Measurements from ENCODE around the gene COL5A1. TPM values are rescaled to one million over a fixed set of nuclear protein-coding genes. Genes with fewer than 3 reads are reported as not detected.

COL5A1 gene
- total and polyA plus RNA-seq, 2 donors (not counting 1 experiment from before 2014, with no cell fraction given) = 72.8 to 109 TPM

- Histone ChIP-seq H3K4me3 (replicated peaks in 1 of 4; ENCODE audit: control extremely low read depth in 1 of 4, insufficient read depth in 1 of 4, low read depth in 3 of 4, low read length in 4 of 4) (no peak overlapping the region), H2AFZ (ENCODE audit: low read length) (no peak overlapping the region), H3K79me2 (ENCODE audit: control insufficient read depth, insufficient read depth, low read length) (peaks cover 19% of the 10 kb centered on the region), H3K9me3 (ENCODE audit: control insufficient read depth, insufficient read depth, low read depth, low read length) (no peaks in the 10 kb centered on the region), H3K27me3 (ENCODE audit: control insufficient read depth, insufficient read depth, low read length) (no peaks in the 10 kb centered on the region), H4K20me1 (ENCODE audit: control insufficient read depth, extremely low read depth, insufficient read depth, low read length) (peaks cover 2% of the 10 kb centered on the region), H3K4me2 (ENCODE audit: extremely low read depth, insufficient read depth, low read length) (no peak overlapping the region), H3K36me3 (ENCODE audit: control insufficient read depth, insufficient read depth, low read length) (peaks cover 36% of the 10 kb centered on the region), H3K27ac (ENCODE audit: insufficient read depth, low read length) (no peak overlapping the region), H3K9ac (ENCODE audit: insufficient read depth, low read length) (no peak overlapping the region), H3K4me1 (ENCODE audit: control insufficient read depth, extremely low read depth, insufficient read depth, low read length) (peaks cover 3% of the 10 kb centered on the region)
- TF ChIP-seq EZH2 (IDR thresholded peaks at IDR 0.05; ENCODE audit: low read length, missing control alignments) = no peak
- no peak for DNase-seq (ENCODE audit: low read depth in 2 of 2)
Measured at GRCh38 chr9:134698111-134698510, 56.5 kb downstream of the COL5A1 start.

GRCh38 chr9:134698587-134699342, 57.2 kb downstream of the COL5A1 start:
- DNase-seq (ENCODE audit: low read depth in 2 of 2) = peak in 1 of 2 donors; percentile 41
- H3K9ac ChIP-seq (ENCODE audit: insufficient read depth, low read length) = no peak overlapping the region
- H3K4me2 ChIP-seq (ENCODE audit: extremely low read depth, insufficient read depth, low read length) = no peak overlapping the region
- H3K36me3 ChIP-seq (ENCODE audit: control insufficient read depth, insufficient read depth, low read length) = peaks cover 38% of the 10 kb centered on the region
- peaks cover 3% of the 10 kb centered on the region for H3K4me1 ChIP-seq (ENCODE audit: control insufficient read depth, extremely low read depth, insufficient read depth, low read length)
- no peak overlapping the region for H3K27ac ChIP-seq (ENCODE audit: insufficient read depth, low read length)
- no peak overlapping the region for H2AFZ ChIP-seq (ENCODE audit: low read length)
- no peaks in the 10 kb centered on the region for H3K9me3 ChIP-seq (ENCODE audit: control insufficient read depth, insufficient read depth, low read depth, low read length)
- peak; percentile 67 to 86 for TF ChIP-seq CTCF (conservative IDR thresholded peaks at IDR 0.05 in 1 of 2, IDR thresholded peaks at IDR 0.05 in 1 of 2; ENCODE audit: low read depth in 1 of 2, low read length in 2 of 2)
- no peak for TF ChIP-seq EZH2 (IDR thresholded peaks at IDR 0.05; ENCODE audit: low read length, missing control alignments)
- H3K79me2 ChIP-seq (ENCODE audit: control insufficient read depth, insufficient read depth, low read length) = peaks cover 20% of the 10 kb centered on the region
- H3K4me3 ChIP-seq (replicated peaks in 1 of 4; ENCODE audit: control extremely low read depth in 1 of 4, insufficient read depth in 1 of 4, low read depth in 3 of 4, low read length in 4 of 4) = no peak overlapping the region
- H4K20me1 ChIP-seq (ENCODE audit: control insufficient read depth, extremely low read depth, insufficient read depth, low read length) = peaks cover 2% of the 10 kb centered on the region
- no peaks in the 10 kb centered on the region for H3K27me3 ChIP-seq (ENCODE audit: control insufficient read depth, insufficient read depth, low read length)

DNA sequence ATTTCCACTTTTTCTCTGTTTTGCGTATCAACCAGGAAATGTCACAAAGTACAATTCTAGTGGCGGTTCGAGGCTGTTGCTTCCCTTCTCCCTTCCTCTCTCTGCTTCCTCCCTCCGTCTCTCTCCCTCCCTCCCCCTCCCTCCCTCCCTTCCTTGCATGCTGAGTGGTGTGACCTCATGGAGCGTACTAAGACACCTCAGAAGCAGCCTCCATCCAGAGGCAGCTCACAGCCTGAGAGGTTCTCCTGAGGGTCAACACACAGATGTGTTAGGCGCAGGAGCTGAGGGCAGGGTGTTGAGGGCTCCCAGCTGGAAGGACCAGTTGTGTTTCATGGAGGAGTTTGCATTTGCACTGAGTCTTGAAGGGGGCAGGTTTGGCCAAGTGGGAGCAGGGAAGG, 57.7 kb downstream of the COL5A1 start:
- H3K27me3 ChIP-seq (ENCODE audit: control insufficient read depth, insufficient read depth, low read length) = no peaks in the 10 kb centered on the region
- H4K20me1 ChIP-seq (ENCODE audit: control insufficient read depth, extremely low read depth, insufficient read depth, low read length) = peaks cover 2% of the 10 kb centered on the region
- H2AFZ ChIP-seq (ENCODE audit: low read length) = no peak overlapping the region
- no peak overlapping the region for H3K4me2 ChIP-seq (ENCODE audit: extremely low read depth, insufficient read depth, low read length)
- H3K36me3 ChIP-seq (ENCODE audit: control insufficient read depth, insufficient read depth, low read length) = peaks cover 39% of the 10 kb centered on the region
- H3K9me3 ChIP-seq (ENCODE audit: control insufficient read depth, insufficient read depth, low read depth, low read length) = no peaks in the 10 kb centered on the region
- no peak overlapping the region for H3K9ac ChIP-seq (ENCODE audit: insufficient read depth, low read length)
- DNase-seq (ENCODE audit: low read depth in 2 of 2) = peak; percentile 35 to 66
- peaks cover 3% of the 10 kb centered on the region for H3K4me1 ChIP-seq (ENCODE audit: control insufficient read depth, extremely low read depth, insufficient read depth, low read length)
- peaks cover 17% of the 10 kb centered on the region for H3K79me2 ChIP-seq (ENCODE audit: control insufficient read depth, insufficient read depth, low read length)
- H3K27ac ChIP-seq (ENCODE audit: insufficient read depth, low read length) = no peak overlapping the region
- TF ChIP-seq EZH2 (IDR thresholded peaks at IDR 0.05; ENCODE audit: low read length, missing control alignments) = no peak
- TF ChIP-seq CTCF (conservative IDR thresholded peaks at IDR 0.05 in 1 of 2, IDR thresholded peaks at IDR 0.05 in 1 of 2; ENCODE audit: low read depth in 1 of 2, low read length in 2 of 2) = no peak
- no peak overlapping the region for H3K4me3 ChIP-seq (replicated peaks in 1 of 4; ENCODE audit: control extremely low read depth in 1 of 4, insufficient read depth in 1 of 4, low read depth in 3 of 4, low read length in 4 of 4)

Data from fibroblast of lung (primary cell).